Anterior cingulate cortex (tissue), 58 donors: ENCODE results near the gene EML1.

Experiments used
- DNase-seq, 58 donors: peaks; one replicate each; lab custom pipeline; 2025; lab: John Stamatoyannopoulos, UW

The EML1 gene

GRCh38 chr14:99795046-99795445 lies 1.8 kb downstream of the EML1 start:
- no peak for DNase-seq

- no peak for DNase-seq
Observed at GRCh38 chr14:99797231-99797630, 4.0 kb downstream of the EML1 start.

- DNase-seq, result no peak
Observed at GRCh38 chr14:99800781-99801180, 7.6 kb downstream of the EML1 start.

GRCh38 chr14:99802301-99803105 lies 9.3 kb downstream of the EML1 start:
- no peak for DNase-seq

DNA sequence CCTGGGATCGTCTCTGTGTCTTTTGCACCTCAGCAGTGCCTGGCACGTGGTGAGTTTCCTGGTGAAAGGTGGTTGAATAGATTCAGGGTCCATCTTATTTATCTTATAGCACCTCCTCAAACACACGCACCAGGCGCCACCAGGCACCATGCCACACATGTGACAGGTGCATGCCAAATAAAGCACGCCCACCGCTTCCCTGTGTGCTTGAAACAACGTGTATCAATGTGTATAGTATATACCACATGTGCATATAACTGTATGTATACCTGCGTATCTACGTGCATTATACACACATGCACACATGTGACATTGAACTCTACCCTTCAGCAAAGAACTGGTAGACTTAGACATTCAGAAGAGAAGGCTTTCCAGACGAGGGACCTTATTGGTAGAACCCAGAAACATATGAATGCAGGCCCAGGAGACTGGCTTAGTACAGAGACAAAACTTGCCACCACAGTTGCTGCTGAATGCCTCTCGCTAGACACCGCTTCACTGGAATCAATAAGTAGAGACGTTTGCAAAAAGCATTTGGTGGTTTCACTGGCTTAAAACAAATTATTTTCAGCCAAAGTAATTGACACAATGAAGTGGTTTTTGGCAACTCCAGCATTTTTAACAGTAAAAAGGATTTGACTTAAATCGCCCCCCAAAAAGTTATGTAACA lies 10.0 kb downstream of the EML1 start:
- no peak for DNase-seq

DNA sequence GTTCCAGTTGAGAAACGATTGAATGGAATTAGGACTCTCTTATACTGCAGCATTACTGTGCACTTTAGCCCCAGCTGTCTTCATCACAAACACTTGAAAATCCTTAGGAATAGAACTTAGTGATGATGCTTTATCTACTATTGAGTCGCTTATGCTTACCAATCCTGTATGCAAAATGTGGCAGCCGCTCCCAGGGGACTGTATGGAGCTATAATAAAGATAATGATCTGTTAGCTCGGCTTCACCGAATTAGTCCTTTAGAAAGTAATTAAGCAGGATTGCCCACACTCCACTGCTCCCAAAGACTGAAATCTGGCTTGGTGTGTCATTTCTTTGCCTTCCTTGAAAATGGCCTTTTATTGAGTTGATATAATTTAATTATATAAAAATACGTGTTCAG lies 10.6 kb downstream of the EML1 start:
- no peak for DNase-seq

DNA sequence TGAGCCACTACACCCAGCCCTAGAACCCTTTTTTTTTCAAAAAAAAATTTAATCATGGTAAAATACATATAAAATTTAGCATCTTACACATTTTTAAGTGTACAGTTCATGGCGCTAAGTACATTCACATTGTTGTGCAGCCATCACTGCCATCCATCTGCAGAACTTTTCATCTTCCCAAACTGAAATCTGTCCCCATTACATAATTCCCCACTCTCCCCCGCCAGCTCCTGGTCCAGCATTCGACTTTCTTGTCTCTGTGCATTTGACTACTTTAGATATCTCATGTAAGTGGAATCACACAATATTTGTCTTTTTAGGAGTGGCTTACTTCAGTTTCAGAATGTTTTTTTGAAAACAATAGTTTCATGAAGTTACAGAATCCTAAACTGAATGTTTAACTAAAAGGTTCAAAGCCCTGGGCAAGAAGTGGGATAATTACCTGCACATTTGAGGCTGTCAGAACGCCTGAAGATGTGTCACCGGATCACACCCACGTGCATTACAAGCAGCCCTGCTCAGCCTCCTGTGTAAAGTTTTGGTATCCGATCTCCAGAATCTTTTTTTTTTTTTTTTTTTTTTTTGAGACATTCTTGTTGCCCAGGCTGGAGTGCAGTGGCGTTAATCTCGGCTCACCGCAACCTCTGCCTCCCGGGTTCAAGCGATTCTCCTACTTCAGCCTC lies 12.7 kb downstream of the EML1 start:
- DNase-seq, result no peak

DNA sequence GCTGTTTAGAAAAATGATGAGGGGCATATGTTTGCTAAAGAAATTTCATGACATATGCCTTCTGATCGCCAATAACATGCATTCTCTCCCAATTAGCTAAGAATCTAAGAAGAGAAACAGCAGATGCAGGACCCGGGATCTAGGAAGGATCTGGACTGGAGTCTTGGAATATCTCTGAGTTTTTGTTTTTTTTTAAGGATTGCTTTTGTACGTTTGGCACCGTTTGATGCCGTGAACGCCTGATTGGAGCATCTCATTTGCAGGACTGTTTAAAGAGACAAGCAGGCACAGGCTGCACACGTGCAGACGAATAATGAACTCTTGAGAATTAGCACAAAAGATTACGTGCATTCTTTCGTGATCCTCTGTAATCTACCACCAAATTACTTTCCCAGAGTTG lies 13.6 kb downstream of the EML1 start:
- no peak for DNase-seq

- no peak for DNase-seq
Observed at GRCh38 chr14:99807413-99808153, 14.4 kb downstream of the EML1 start.

GRCh38 chr14:99808154-99808505 lies 14.9 kb downstream of the EML1 start:
- DNase-seq, result no peak

- DNase-seq, result no peak
Observed at GRCh38 chr14:99808515-99808914, 15.3 kb downstream of the EML1 start.

DNA sequence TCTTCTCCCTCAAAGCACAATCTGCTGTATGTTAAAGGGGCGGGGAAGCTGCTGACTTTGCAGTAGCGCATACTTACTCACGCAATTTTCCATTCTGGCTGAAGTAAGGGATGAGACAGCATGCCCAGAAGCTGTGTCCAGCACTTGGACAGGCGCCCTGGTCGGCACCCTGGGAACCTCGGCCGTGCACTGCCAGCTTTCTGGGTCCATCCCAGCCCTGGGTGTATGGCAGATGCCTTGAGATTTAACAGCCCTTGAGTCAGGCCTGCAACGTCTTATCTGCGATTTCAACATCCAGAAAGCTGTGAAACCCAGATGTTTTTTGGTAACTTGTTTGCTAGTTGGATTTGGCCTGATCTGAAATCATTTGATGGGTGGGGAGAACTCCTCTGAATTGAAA lies 16.1 kb downstream of the EML1 start:
- DNase-seq, result peak in 15 of 58 donors; percentile 15 to 77 (median 37)

DNA sequence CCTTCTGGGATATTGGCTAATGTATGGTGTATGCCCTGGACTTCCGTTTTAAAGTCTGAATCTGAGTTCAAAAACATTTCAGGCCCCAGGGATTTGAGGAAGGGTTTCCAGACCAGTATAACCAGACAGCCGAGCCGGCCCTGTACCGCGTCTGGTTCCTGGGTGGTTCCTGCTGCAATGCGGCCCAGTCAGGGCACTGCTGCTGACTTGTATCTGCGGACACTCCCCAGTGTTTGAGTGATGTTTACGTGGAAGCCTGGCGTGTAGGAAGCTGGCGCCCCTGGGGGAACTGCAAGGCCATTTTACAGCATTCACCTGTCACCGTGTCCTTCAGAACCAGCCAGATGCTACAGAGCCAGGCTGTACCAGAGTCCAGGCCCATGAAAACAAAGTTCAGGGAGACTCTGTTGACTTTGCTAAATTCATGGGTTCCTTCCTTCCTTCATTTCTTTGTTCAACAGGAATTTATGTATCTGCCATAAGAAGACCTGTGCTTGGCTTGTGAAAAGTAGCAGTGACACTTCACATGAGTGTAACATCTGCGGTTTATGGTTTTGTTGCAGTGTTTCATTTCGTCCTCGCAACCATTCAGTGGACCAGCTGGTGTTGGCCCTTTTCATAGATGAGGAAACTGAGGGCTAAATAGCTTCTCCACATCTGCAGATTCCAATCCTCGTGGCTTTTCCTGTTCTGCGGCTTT lies 16.8 kb downstream of the EML1 start:
- DNase-seq, result no peak

- no peak for DNase-seq
Observed at GRCh38 chr14:99810559-99810874, 17.3 kb downstream of the EML1 start.

DNA sequence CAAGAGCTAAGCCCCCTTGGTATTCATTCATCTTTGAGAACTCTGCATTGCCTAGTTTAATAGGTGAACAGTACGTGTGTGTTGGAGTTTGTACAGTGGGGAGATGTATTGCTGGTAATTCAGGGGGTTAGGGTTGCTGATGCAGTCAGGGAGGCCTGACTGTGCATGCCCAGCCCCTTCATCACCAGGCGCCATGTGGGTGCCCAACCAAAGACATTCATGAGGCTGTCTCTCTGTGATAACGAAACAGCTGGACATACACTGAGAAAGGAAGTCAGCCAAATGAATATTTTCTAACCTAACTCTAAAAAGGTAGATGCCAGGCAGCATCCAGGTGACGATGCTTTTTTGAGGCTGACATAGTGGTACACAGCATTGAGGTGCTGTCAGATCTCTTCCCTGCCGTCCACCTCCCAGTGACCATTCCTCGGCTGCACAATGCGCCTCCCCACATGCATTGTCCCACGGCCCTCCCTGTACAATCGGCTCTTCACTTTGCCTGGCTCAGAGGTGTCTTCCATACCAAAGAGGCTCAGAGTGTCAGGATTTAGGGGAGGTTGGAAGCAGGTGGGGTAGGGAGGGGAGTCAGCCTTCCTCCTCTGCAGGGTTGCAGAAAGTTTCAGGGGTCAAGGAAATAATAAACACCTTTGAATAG lies 19.0 kb downstream of the EML1 start:
- DNase-seq, result no peak

DNA sequence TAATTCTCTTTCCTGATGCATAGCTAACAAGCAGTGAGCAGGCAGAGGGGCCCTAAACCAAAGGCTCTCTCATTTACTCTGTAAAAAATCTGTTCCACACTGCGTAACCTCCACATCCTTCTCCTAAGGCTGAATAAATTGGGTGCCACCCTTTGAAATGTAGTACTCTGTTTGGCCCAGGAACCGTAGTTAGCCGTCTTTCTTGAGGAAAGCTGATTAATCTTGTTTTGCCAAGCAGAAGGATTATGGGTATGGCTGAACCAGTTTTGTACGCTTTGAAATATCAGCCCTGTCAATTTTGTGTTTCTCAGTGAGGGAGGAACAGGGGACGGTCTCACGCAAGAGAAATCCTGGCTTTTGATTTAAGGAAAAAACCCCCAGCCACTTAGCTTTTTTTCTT lies 19.7 kb downstream of the EML1 start:
- no peak for DNase-seq

- no peak for DNase-seq
Observed at GRCh38 chr14:99815696-99816095, 22.5 kb downstream of the EML1 start.

DNA sequence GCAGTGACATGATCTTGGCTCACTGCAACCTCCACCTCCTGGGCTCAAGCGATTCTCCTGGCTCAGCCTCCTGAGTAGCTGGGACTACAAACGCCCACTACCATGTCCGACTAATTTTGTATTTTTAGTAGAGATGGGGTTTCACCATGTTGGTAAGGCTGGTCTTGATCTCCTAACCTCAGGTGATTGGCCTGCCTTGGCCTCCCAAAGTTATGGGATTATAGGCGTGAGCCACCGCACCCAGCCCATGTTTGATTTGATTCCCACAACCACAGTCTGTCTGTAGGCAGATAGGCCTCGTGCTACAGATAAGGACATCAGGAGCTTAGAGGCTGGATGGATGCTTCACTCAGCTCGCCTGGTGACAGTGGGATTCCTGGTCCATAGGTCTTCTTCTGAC lies 23.0 kb downstream of the EML1 start:
- DNase-seq, result no peak

- no peak for DNase-seq
Observed at GRCh38 chr14:99816642-99817041, 23.4 kb downstream of the EML1 start.

DNA sequence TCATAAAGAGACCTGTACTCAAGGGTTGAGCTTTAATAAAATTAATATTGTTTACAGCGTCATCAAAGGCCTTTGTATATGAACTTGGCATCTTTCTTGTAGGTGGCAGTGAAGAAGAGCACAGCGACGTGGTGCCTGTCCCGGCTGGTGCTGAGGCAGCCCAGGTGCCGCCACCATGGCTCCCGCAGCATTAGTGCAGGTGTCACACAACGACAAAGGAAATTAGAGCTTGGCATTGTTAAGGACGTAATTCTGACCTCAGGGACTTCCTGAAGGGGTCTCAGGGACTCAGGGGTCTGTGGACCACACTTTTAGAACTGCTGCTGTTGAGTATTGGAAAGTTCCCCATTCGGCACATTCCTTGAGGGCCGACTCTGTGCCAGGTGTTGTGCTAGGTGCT lies 24.1 kb downstream of the EML1 start:
- DNase-seq, result no peak
